ENCODE data around the gene SEMA3E.

Gene SEMA3E

GRCh38 chr7:83452256-83452655, 196.7 kb downstream of the SEMA3E start:
- Histone ChIP-seq H3K4me1 (ENCODE audit: low read length) (peaks cover 4% of the 10 kb centered on the region; the same call in 1 of the 2 replicates), H3K4me2 (ENCODE audit: low read length) (no peak overlapping the region), H3K4me3 (ENCODE audit: low read length) (no peak overlapping the region), H3K9ac (ENCODE audit: low read length) (no peak overlapping the region), H3K36me3 (replicated peaks; ENCODE audit: low read depth, low read length) (no peaks in the 10 kb centered on the region), H3K27me3 (ENCODE audit: low read depth, low read length) (no peaks in the 10 kb centered on the region), H3K79me2 (ENCODE audit: low read length) (no peaks in the 10 kb centered on the region), H4K20me1 (ENCODE audit: insufficient read depth, low read length) (no peaks in the 10 kb centered on the region), H3K9me3 (ENCODE audit: insufficient read depth, low read length) (no peaks in the 10 kb centered on the region), H2AFZ (ENCODE audit: low read depth, low read length) (no peak overlapping the region), H3K27ac (ENCODE audit: low read length) (no peak overlapping the region)
- TF ChIP-seq CTCF (IDR thresholded peaks at IDR 0.05; ENCODE audit: low read depth, low read length): no peak
- TF ChIP-seq EZH2phosphoT487 (IDR thresholded peaks at IDR 0.05; ENCODE audit: low read depth): no peak

- H3K9me3 ChIP-seq (ENCODE audit: insufficient read depth, low read length): no peaks in the 10 kb centered on the region
- no peak overlapping the region for H3K4me3 ChIP-seq (ENCODE audit: low read length)
- no peaks in the 10 kb centered on the region for H3K36me3 ChIP-seq (replicated peaks; ENCODE audit: low read depth, low read length)
- no peaks in the 10 kb centered on the region for H3K79me2 ChIP-seq (ENCODE audit: low read length)
- H4K20me1 ChIP-seq (ENCODE audit: insufficient read depth, low read length): no peaks in the 10 kb centered on the region
- TF ChIP-seq EZH2phosphoT487 (IDR thresholded peaks at IDR 0.05; ENCODE audit: low read depth) (no peak), CTCF (IDR thresholded peaks at IDR 0.05; ENCODE audit: low read depth, low read length) (no peak)
- H3K27me3 ChIP-seq (ENCODE audit: low read depth, low read length): no peaks in the 10 kb centered on the region
- no peak overlapping the region for H3K9ac ChIP-seq (ENCODE audit: low read length)
- H3K4me2 ChIP-seq (ENCODE audit: low read length): no peak overlapping the region
- H3K27ac ChIP-seq (ENCODE audit: low read length): no peak overlapping the region
- H3K4me1 ChIP-seq (ENCODE audit: low read length): no peaks in the 10 kb centered on the region
- no peak overlapping the region for H2AFZ ChIP-seq (ENCODE audit: low read depth, low read length)
Observed at GRCh38 chr7:83451501-83452045, 197.4 kb downstream of the SEMA3E start.

GRCh38 chr7:83449781-83450180, 199.2 kb downstream of the SEMA3E start:
- Histone ChIP-seq H3K9ac (ENCODE audit: low read length) (no peak overlapping the region), H3K79me2 (ENCODE audit: low read length) (no peaks in the 10 kb centered on the region), H3K4me1 (ENCODE audit: low read length) (no peaks in the 10 kb centered on the region), H2AFZ (ENCODE audit: low read depth, low read length) (no peak overlapping the region), H3K27ac (ENCODE audit: low read length) (no peak overlapping the region), H4K20me1 (ENCODE audit: insufficient read depth, low read length) (no peaks in the 10 kb centered on the region), H3K36me3 (replicated peaks; ENCODE audit: low read depth, low read length) (no peaks in the 10 kb centered on the region), H3K27me3 (ENCODE audit: low read depth, low read length) (no peaks in the 10 kb centered on the region), H3K9me3 (ENCODE audit: insufficient read depth, low read length) (no peaks in the 10 kb centered on the region), H3K4me3 (ENCODE audit: low read length) (no peak overlapping the region), H3K4me2 (ENCODE audit: low read length) (no peak overlapping the region)
- no peak for TF ChIP-seq EZH2phosphoT487 (IDR thresholded peaks at IDR 0.05; ENCODE audit: low read depth)
- TF ChIP-seq CTCF (IDR thresholded peaks at IDR 0.05; ENCODE audit: low read depth, low read length): no peak

GRCh38 chr7:83447681-83448080, 201.3 kb downstream of the SEMA3E start:
- Histone ChIP-seq H3K79me2 (ENCODE audit: low read length) (no peaks in the 10 kb centered on the region), H3K4me3 (ENCODE audit: low read length) (no peak overlapping the region)

More at GRCh38 chr7:83447681-83448080, 201.3 kb downstream of the SEMA3E start:
- H3K27ac ChIP-seq (ENCODE audit: low read length): no peak overlapping the region
- no peaks in the 10 kb centered on the region for H3K27me3 ChIP-seq (ENCODE audit: low read depth, low read length)
- no peaks in the 10 kb centered on the region for H4K20me1 ChIP-seq (ENCODE audit: insufficient read depth, low read length)
- H3K9ac ChIP-seq (ENCODE audit: low read length): no peak overlapping the region
- no peaks in the 10 kb centered on the region for H3K9me3 ChIP-seq (ENCODE audit: insufficient read depth, low read length)
- TF ChIP-seq EZH2phosphoT487 (IDR thresholded peaks at IDR 0.05; ENCODE audit: low read depth) (no peak), CTCF (IDR thresholded peaks at IDR 0.05; ENCODE audit: low read depth, low read length) (no peak)
- H2AFZ ChIP-seq (ENCODE audit: low read depth, low read length): no peak overlapping the region
- no peaks in the 10 kb centered on the region for H3K36me3 ChIP-seq (replicated peaks; ENCODE audit: low read depth, low read length)
- no peak overlapping the region for H3K4me2 ChIP-seq (ENCODE audit: low read length)
- H3K4me1 ChIP-seq (ENCODE audit: low read length): no peaks in the 10 kb centered on the region
